Uterus (tissue), 4 donors: Measurements from ENCODE around the gene F2RL3. TPM values are rescaled to one million over a fixed set of nuclear protein-coding genes. Genes with fewer than 3 reads are reported as not detected.
A peak's percentile ranks its signal among the peaks of the same experiment; 100 is the strongest.

Source experiments
- DNase-seq, 2 donors: peaks; one replicate each; pipeline ENCODE4 v3.0.0-alpha.2; 2019 to 2020
- H3K27ac ChIP-seq, 2 donors: fragments of 200-600 bp; sonication (generic); 1 replicate in 1 of 2; 2 replicates in 1 of 2; pipeline ENCODE4 v1.5.1; 2016 to 2018
- H3K27me3 ChIP-seq, 2 donors: fragments of 200-600 bp; sonication (generic); one replicate each; pipeline ENCODE4 v1.5.1; 2018 to 2019; ENCODE audit warnings: control low read depth in 1 of 2
- H3K36me3 ChIP-seq, 2 donors: fragments of 200-600 bp; sonication (generic); one replicate each; pipeline ENCODE4 v1.5.1; 2019; ENCODE audit warnings: control low read depth in 1 of 2
- H3K4me1 ChIP-seq, 2 donors: fragments of 200-600 bp; sonication (generic); one replicate each; pipeline ENCODE4 v1.5.1; 2018 to 2019; ENCODE audit warnings: control low read depth in 1 of 2
- H3K4me3 ChIP-seq, 2 donors: fragments of 200-600 bp; sonication (generic); 1 replicate in 1 of 2; 2 replicates in 1 of 2; pipeline ENCODE4 v1.5.1; 2018 to 2019; ENCODE audit warnings: mild to moderate bottlenecking in 1 of 2
- H3K9me3 ChIP-seq, 2 donors: fragments of 200-600 bp; sonication (generic); one replicate each; pipeline ENCODE4 v1.5.1; 2019; ENCODE audit warnings: control low read depth in 1 of 2
- CTCF ChIP-seq, 4 experiments: fragments of 200-600 bp in 2 of 4; fragments of 450-650 bp in 2 of 4; sonication (generic) in 2 of 4; IDR thresholded peaks; one replicate each; pipeline ENCODE4 v1.5.1; 2016 to 2019; ENCODE audit warnings: antibody characterized with exemption in 4 of 4, mild to moderate bottlenecking in 2 of 4, moderate library complexity in 1 of 4
- POLR2A ChIP-seq, 2 donors: fragments of 450-650 bp; IDR thresholded peaks; one replicate each; pipeline ENCODE4 v1.6.1; 2016; ENCODE audit warnings: antibody characterized with exemption in 2 of 2, mild to moderate bottlenecking in 1 of 2, moderate library complexity in 1 of 2
- intact Hi-C: fragments of 100-400 bp; cut with DNase I; formaldehyde crosslinking; loops from one replicate; pipeline ENCODE4 v1.15.1; 2023; ENCODE audit warnings: low total_unique reads
- total RNA-seq, 4 donors: library from RNA; depleted of rRNA in 3 of 4; stranded (reverse); fragments of >200 nt in 3 of 4; gene quantifications; one replicate each; pipeline versions ENCODE4 v1.1.0 to v1.2.4, GENCODE V29; 2014 to 2023
- donor health status: DM: yes; HTN: yes; CAD: no.

F2RL3 gene
- total RNA-seq, 4 donors from 2014 or later = 0.07 to 20.0 (median 6.3) TPM

- intact Hi-C loops = no loop called here
- peaks cover 0 to 7% of the 10 kb centered on the region in 2 donors for H3K4me1 ChIP-seq
- no peaks in the 10 kb centered on the region for H3K9me3 ChIP-seq
- DNase-seq = peak in 1 of 2 donors; percentile 54
- no peaks in the 10 kb centered on the region for H3K27me3 ChIP-seq
- H3K27ac ChIP-seq = peak overlapping the region; percentile 69 to 84
- no peaks in the 10 kb centered on the region for H3K36me3 ChIP-seq
- peak overlapping the region; percentile 33 to 52 for H3K4me3 ChIP-seq
- TF ChIP-seq CTCF (IDR thresholded peaks at IDR 0.05) = no peak
- TF ChIP-seq POLR2A (IDR thresholded peaks at IDR 0.05) = no peak
These were observed 9.0 kb downstream of the F2RL3 start for GRCh38 chr19:16897856-16898161.

- no peak for TF ChIP-seq CTCF (IDR thresholded peaks at IDR 0.05)
- no peak for TF ChIP-seq POLR2A (IDR thresholded peaks at IDR 0.05)
- intact Hi-C loops = no loop called here
- H3K27ac ChIP-seq = no peak overlapping the region
These were observed 9.7 kb downstream of the F2RL3 start for GRCh38 chr19:16898361-16899015.

DNA sequence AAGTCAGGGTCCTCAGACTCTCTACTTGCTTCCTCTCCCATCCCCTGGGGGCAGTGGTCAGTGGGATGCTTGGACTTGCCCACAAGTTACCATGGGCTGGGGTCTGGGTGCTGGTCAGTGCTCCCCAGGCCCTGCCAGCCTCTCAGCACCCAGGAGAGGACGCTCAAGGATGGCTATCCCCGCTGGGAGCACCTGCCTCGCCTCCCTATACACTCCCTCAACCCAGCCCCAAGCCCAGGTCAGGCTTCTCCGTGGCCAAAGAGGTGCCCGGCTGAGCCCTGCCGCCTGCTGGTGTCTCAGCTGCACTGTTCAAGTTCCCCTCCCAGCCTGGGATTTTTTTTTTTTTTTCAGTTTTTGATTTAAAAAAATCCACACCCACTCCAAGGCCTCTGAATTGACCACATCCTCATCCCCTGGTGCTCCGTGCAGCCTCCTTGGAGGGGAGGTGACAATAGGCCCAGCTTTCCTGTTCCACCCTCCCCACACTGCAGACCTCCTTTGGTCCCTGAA is 10.8 kb downstream of the F2RL3 start:
- Histone ChIP-seq H3K27me3 (no peaks in the 10 kb centered on the region), H3K9me3 (no peaks in the 10 kb centered on the region), H3K4me3 (no peak overlapping the region), H3K4me1 (peaks cover 0 to 7% of the 10 kb centered on the region in 2 donors), H3K27ac (no peak overlapping the region), H3K36me3 (no peaks in the 10 kb centered on the region)
- TF ChIP-seq CTCF (IDR thresholded peaks at IDR 0.05) = peak in 3 of 4 experiments; percentile 27 to 42 (median 29)
- no peak for TF ChIP-seq POLR2A (IDR thresholded peaks at IDR 0.05)
- intact Hi-C loops = no loop called here
- no peak for DNase-seq

More at GRCh38 chr19:16898361-16899015, 9.7 kb downstream of the F2RL3 start:
- H3K27me3 ChIP-seq = no peaks in the 10 kb centered on the region
- no peaks in the 10 kb centered on the region for H3K36me3 ChIP-seq
- no peak for DNase-seq
- peaks cover 0 to 7% of the 10 kb centered on the region in 2 donors for H3K4me1 ChIP-seq
- no peak overlapping the region for H3K4me3 ChIP-seq
- no peaks in the 10 kb centered on the region for H3K9me3 ChIP-seq

GRCh38 chr19:16901491-16902175 is 12.8 kb downstream of the F2RL3 start:
- no peak overlapping the region for H3K4me3 ChIP-seq
- no peaks in the 10 kb centered on the region for H3K36me3 ChIP-seq
- H3K27ac ChIP-seq = no peak overlapping the region
- H3K9me3 ChIP-seq = no peaks in the 10 kb centered on the region
- DNase-seq = no peak
- peaks cover 0 to under 1% of the 10 kb centered on the region in 2 donors for H3K4me1 ChIP-seq
- intact Hi-C loops = no loop called here
- no peaks in the 10 kb centered on the region for H3K27me3 ChIP-seq
- TF ChIP-seq CTCF (IDR thresholded peaks at IDR 0.05) (no peak), POLR2A (IDR thresholded peaks at IDR 0.05) (no peak)

- H3K36me3 ChIP-seq = no peaks in the 10 kb centered on the region
- TF ChIP-seq CTCF (IDR thresholded peaks at IDR 0.05) (no peak), POLR2A (IDR thresholded peaks at IDR 0.05) (no peak)
- H3K4me3 ChIP-seq = no peak overlapping the region
- H3K27me3 ChIP-seq = no peaks in the 10 kb centered on the region
- intact Hi-C loops = no loop called here
- no peak overlapping the region for H3K27ac ChIP-seq
- DNase-seq = no peak
- no peaks in the 10 kb centered on the region for H3K4me1 ChIP-seq
- H3K9me3 ChIP-seq = no peaks in the 10 kb centered on the region
These were observed 13.7 kb downstream of the F2RL3 start for GRCh38 chr19:16902545-16902944.
